ENCODE data around the gene TACO1.

TACO1 gene

DNA sequence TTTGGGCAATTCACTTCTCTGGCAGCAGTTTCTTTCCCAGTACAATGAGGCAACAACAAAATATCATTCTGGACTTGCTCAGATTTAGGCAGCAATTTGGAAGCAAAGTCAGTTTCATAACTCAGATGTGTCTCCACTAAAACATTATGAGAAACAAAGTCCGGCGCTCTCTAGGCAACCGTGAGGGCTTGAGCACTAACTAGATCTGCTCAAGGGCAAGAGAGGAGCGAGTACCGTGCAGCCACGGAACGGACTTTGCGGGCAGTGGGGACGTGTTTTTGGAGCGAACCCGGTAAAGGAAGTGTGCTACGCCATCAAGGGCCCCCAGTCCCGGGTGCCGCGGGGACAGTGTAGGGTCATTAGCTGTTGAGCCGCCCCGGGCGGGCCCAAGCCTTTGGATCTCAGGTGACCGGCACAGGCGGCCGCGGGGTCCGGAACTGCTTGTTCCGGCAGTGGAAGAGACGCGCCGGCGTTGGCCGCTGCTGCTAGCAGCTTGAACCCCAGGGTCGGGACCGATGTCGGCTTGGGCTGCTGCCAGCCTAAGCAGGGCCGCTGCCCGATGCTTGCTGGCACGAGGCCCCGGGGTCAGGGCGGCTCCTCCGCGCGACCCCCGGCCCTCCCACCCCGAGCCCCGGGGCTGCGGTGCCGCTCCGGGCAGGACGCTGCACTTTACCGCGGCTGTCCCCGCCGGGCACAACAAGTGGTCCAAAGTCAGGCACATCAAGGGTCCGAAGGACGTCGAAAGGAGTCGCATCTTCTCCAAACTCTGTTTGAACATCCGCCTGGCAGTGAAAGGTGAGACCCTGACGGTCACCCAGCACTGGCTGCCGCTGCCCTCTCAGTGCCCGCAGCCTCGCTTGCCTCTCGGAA is at the start of gene TACO1:
Gene TACO1, plus strand, starts transcription at position 327 of the 870 bp plus-strand sequence. Its CDS starts 189 bp downstream, at position 516.
- H3K27me3 ChIP-seq (ENCODE audit: control insufficient read depth, insufficient read depth, low read length): no peaks in the 10 kb centered on the region
- no peaks in the 10 kb centered on the region for H3K4me1 ChIP-seq (ENCODE audit: control insufficient read depth, insufficient read depth, low read length)
- H3K4me3 ChIP-seq (ENCODE audit: low read depth, low read length): peak within 1 kb of the TSS; percentile 82
- peak within 1 kb of the TSS; percentile 74 for H3K9ac ChIP-seq (ENCODE audit: low read depth, low read length)
- H3K9me3 ChIP-seq (ENCODE audit: control insufficient read depth, insufficient read depth, low read length): no peaks in the 10 kb centered on the region
- H3K36me3 ChIP-seq (ENCODE audit: control insufficient read depth, insufficient read depth, low read length): peaks cover 3% of the 10 kb centered on the region

DNA sequence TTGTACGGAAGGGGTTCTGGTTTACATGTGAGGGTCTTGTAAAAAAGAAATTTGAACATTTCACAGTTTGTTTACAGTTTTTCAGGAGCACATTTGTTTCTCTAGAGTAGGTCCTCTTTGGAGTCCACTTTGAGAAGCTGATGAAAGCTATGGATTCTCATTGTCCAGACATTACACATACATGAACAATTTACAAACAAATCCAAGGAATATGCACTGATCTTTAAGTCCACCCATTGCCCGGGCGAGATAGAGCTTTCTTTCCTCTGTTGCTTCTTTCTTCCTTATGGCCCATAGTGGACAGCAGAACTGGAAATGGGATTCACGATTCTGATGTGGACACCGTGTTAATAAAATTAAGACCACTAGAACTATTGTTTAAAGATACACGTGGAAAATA is 48.5 kb upstream of the TACO1 start:
- Histone ChIP-seq H3K4me1 (ENCODE audit: control insufficient read depth, insufficient read depth, low read length) (no peaks in the 10 kb centered on the region), H3K27me3 (ENCODE audit: control insufficient read depth, insufficient read depth, low read length) (no peaks in the 10 kb centered on the region), H3K9me3 (ENCODE audit: control insufficient read depth, insufficient read depth, low read length) (no peaks in the 10 kb centered on the region), H3K4me3 (ENCODE audit: low read depth, low read length) (peak overlapping the region; percentile 33), H3K36me3 (ENCODE audit: control insufficient read depth, insufficient read depth, low read length) (peaks cover 2% of the 10 kb centered on the region), H3K9ac (ENCODE audit: low read depth, low read length) (peak overlapping the region; percentile 13)

- H3K4me3 ChIP-seq (ENCODE audit: low read depth, low read length): no peak overlapping the region
- no peaks in the 10 kb centered on the region for H3K4me1 ChIP-seq (ENCODE audit: control insufficient read depth, insufficient read depth, low read length)
- no peak overlapping the region for H3K9ac ChIP-seq (ENCODE audit: low read depth, low read length)
- H3K36me3 ChIP-seq (ENCODE audit: control insufficient read depth, insufficient read depth, low read length): no peaks in the 10 kb centered on the region
- H3K9me3 ChIP-seq (ENCODE audit: control insufficient read depth, insufficient read depth, low read length): no peaks in the 10 kb centered on the region
- H3K27me3 ChIP-seq (ENCODE audit: control insufficient read depth, insufficient read depth, low read length): no peaks in the 10 kb centered on the region
Measured at GRCh38 chr17:63555500-63556156, 45.1 kb upstream of the TACO1 start.

GRCh38 chr17:63557416-63557815 is 43.3 kb upstream of the TACO1 start:
- no peaks in the 10 kb centered on the region for H3K4me1 ChIP-seq (ENCODE audit: control insufficient read depth, insufficient read depth, low read length)
- no peaks in the 10 kb centered on the region for H3K36me3 ChIP-seq (ENCODE audit: control insufficient read depth, insufficient read depth, low read length)
- H3K27me3 ChIP-seq (ENCODE audit: control insufficient read depth, insufficient read depth, low read length): no peaks in the 10 kb centered on the region
- H3K9ac ChIP-seq (ENCODE audit: low read depth, low read length): no peak overlapping the region
- no peak overlapping the region for H3K4me3 ChIP-seq (ENCODE audit: low read depth, low read length)
- H3K9me3 ChIP-seq (ENCODE audit: control insufficient read depth, insufficient read depth, low read length): no peaks in the 10 kb centered on the region

DNA sequence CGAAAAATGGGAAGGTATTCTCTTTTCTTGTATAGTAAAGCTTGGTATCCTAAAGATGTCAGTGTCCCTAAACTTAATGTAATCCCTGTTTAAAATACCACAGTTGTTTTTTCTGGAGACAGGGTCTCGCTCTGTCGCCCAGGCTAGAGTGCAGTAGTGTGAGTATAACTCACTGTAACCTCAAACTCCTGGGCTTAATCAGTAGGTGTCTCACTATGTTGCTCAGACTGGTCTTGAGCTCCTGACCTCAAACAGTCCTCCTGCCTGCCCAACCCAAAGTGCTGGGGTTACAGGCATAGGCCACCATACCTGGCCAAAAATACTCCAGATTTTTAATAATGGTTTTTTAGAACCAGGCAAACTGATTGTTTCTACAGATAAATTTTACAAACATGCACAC is 42.3 kb upstream of the TACO1 start:
- Histone ChIP-seq H3K4me1 (ENCODE audit: control insufficient read depth, insufficient read depth, low read length) (no peaks in the 10 kb centered on the region), H3K9me3 (ENCODE audit: control insufficient read depth, insufficient read depth, low read length) (no peaks in the 10 kb centered on the region), H3K9ac (ENCODE audit: low read depth, low read length) (no peak overlapping the region), H3K36me3 (ENCODE audit: control insufficient read depth, insufficient read depth, low read length) (no peaks in the 10 kb centered on the region), H3K4me3 (ENCODE audit: low read depth, low read length) (no peak overlapping the region), H3K27me3 (ENCODE audit: control insufficient read depth, insufficient read depth, low read length) (no peaks in the 10 kb centered on the region)

DNA sequence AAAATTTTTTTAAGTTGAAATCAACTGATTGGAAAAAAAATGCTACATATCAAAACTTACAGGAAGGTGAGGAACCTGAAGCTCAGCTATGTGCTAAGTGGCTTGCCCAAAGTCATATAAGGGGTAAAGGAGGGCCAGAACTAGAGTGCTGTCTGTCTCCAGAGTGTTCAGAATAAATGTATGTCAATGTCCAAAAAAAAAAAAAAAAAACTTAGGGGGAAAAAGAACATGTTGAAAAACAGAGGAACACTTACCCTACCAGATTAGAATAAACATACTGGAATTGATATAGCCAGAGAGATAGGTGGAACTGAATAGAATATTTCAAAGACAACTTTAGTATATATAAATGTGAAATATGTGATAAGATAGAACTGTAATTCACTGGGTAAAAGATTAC is 38.9 kb upstream of the TACO1 start:
- H3K36me3 ChIP-seq (ENCODE audit: control insufficient read depth, insufficient read depth, low read length): no peaks in the 10 kb centered on the region
- H3K4me3 ChIP-seq (ENCODE audit: low read depth, low read length): no peak overlapping the region
- H3K27me3 ChIP-seq (ENCODE audit: control insufficient read depth, insufficient read depth, low read length): no peaks in the 10 kb centered on the region
- H3K9me3 ChIP-seq (ENCODE audit: control insufficient read depth, insufficient read depth, low read length): no peaks in the 10 kb centered on the region
- H3K4me1 ChIP-seq (ENCODE audit: control insufficient read depth, insufficient read depth, low read length): no peaks in the 10 kb centered on the region
- H3K9ac ChIP-seq (ENCODE audit: low read depth, low read length): no peak overlapping the region

- Histone ChIP-seq H3K9ac (ENCODE audit: low read depth, low read length) (no peak overlapping the region), H3K4me3 (ENCODE audit: low read depth, low read length) (no peak overlapping the region), H3K4me1 (ENCODE audit: control insufficient read depth, insufficient read depth, low read length) (no peaks in the 10 kb centered on the region), H3K27me3 (ENCODE audit: control insufficient read depth, insufficient read depth, low read length) (no peaks in the 10 kb centered on the region), H3K36me3 (ENCODE audit: control insufficient read depth, insufficient read depth, low read length) (no peaks in the 10 kb centered on the region), H3K9me3 (ENCODE audit: control insufficient read depth, insufficient read depth, low read length) (no peaks in the 10 kb centered on the region)
Measured at GRCh38 chr17:63563339-63563738, 37.4 kb upstream of the TACO1 start.

- H3K4me1 ChIP-seq (ENCODE audit: control insufficient read depth, insufficient read depth, low read length): no peaks in the 10 kb centered on the region
- no peaks in the 10 kb centered on the region for H3K27me3 ChIP-seq (ENCODE audit: control insufficient read depth, insufficient read depth, low read length)
- no peak overlapping the region for H3K4me3 ChIP-seq (ENCODE audit: low read depth, low read length)
- no peaks in the 10 kb centered on the region for H3K9me3 ChIP-seq (ENCODE audit: control insufficient read depth, insufficient read depth, low read length)
- H3K36me3 ChIP-seq (ENCODE audit: control insufficient read depth, insufficient read depth, low read length): no peaks in the 10 kb centered on the region
- H3K9ac ChIP-seq (ENCODE audit: low read depth, low read length): no peak overlapping the region
Measured at GRCh38 chr17:63564562-63564961, 36.1 kb upstream of the TACO1 start.

- no peak overlapping the region for H3K4me3 ChIP-seq (ENCODE audit: low read depth, low read length)
- H3K9ac ChIP-seq (ENCODE audit: low read depth, low read length): no peak overlapping the region
- H3K36me3 ChIP-seq (ENCODE audit: control insufficient read depth, insufficient read depth, low read length): no peaks in the 10 kb centered on the region
- no peaks in the 10 kb centered on the region for H3K4me1 ChIP-seq (ENCODE audit: control insufficient read depth, insufficient read depth, low read length)
- no peaks in the 10 kb centered on the region for H3K27me3 ChIP-seq (ENCODE audit: control insufficient read depth, insufficient read depth, low read length)
- H3K9me3 ChIP-seq (ENCODE audit: control insufficient read depth, insufficient read depth, low read length): no peaks in the 10 kb centered on the region
Measured at GRCh38 chr17:63567229-63567628, 33.5 kb upstream of the TACO1 start.

GRCh38 chr17:63568563-63568962 is 32.1 kb upstream of the TACO1 start:
- Histone ChIP-seq H3K27me3 (ENCODE audit: control insufficient read depth, insufficient read depth, low read length) (no peaks in the 10 kb centered on the region), H3K9me3 (ENCODE audit: control insufficient read depth, insufficient read depth, low read length) (no peaks in the 10 kb centered on the region), H3K4me3 (ENCODE audit: low read depth, low read length) (no peak overlapping the region), H3K36me3 (ENCODE audit: control insufficient read depth, insufficient read depth, low read length) (no peaks in the 10 kb centered on the region), H3K4me1 (ENCODE audit: control insufficient read depth, insufficient read depth, low read length) (no peaks in the 10 kb centered on the region), H3K9ac (ENCODE audit: low read depth, low read length) (no peak overlapping the region)

DNA sequence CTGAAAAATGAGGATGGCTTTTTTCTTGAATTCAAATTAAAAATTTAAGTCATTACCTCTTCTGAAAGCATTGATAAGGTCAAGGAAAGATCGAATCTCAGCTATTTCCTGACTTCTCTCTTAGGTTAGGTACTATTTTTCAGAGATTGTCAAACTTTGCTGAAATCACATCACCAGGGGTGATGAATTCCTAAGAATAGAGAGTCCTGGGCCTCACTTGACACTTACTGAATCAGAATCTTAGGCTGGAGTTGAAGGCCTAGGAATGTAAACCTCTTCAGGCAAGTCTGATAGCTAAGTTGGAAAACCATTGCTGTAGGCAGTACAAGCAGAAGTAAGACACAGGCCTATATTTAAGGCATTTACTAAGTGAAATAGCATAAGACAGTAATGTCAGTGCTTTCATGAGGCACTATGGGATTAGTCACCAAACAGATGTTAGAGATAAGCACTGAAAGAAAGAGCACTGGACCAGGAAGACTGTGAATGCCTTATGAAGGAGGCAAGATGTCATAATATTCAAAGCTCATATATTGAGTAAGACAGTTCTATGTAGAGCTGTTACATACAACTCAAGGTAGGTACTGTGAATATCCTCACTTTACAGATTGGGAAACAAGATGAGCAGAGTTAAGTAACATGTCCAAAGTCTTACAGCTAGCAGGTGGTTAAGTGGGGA is 28.9 kb upstream of the TACO1 start:
- Histone ChIP-seq H3K9ac (ENCODE audit: low read depth, low read length) (no peak overlapping the region), H3K36me3 (ENCODE audit: control insufficient read depth, insufficient read depth, low read length) (no peaks in the 10 kb centered on the region), H3K4me1 (ENCODE audit: control insufficient read depth, insufficient read depth, low read length) (no peaks in the 10 kb centered on the region), H3K9me3 (ENCODE audit: control insufficient read depth, insufficient read depth, low read length) (no peaks in the 10 kb centered on the region), H3K4me3 (ENCODE audit: low read depth, low read length) (no peak overlapping the region), H3K27me3 (ENCODE audit: control insufficient read depth, insufficient read depth, low read length) (no peaks in the 10 kb centered on the region)

All from iPS-15b (cell line).